Stimulated activated effector memory CD8-positive, alpha-beta T cell treated with anti-CD3 and anti-CD28 coated beads, Interleukin-12 subunit alpha, Interleukin-12 subunit beta, amount 100 ng/mL, for 72 hours (primary cell): ENCODE results near the gene FAM111A.

Experiments
- ATAC-seq: fragments of 150-1000 bp; cut with Tn5 transposase; 2 replicates; pipeline ENCODE4 v1.10.0; 2021
- DNase-seq, 2 donors: peaks; one replicate each; pipeline ENCODE4 v3.0.0; 2021 to 2022; ENCODE audit warnings: low spot score in 2 of 2
- H3K27ac Mint-ChIP-seq: one replicate; pipeline ENCODE4 v1.8.0; 2022; ENCODE audit warnings: mild to moderate bottlenecking, mixed read lengths
- H3K36me3 Mint-ChIP-seq: one replicate; pipeline ENCODE4 v1.8.0; 2022; ENCODE audit warnings: mild to moderate bottlenecking, mixed read lengths
- H3K4me1 Mint-ChIP-seq: one replicate; pipeline ENCODE4 v1.8.0; 2022; ENCODE audit warnings: mixed read lengths
- H3K4me3 Mint-ChIP-seq: one replicate; pipeline ENCODE4 v1.8.0; 2022; ENCODE audit warnings: mild to moderate bottlenecking, mixed read lengths
- H3K9me3 Mint-ChIP-seq: one replicate; pipeline ENCODE4 v1.8.0; 2022; ENCODE audit warnings: mixed read lengths

The FAM111A gene

DNA sequence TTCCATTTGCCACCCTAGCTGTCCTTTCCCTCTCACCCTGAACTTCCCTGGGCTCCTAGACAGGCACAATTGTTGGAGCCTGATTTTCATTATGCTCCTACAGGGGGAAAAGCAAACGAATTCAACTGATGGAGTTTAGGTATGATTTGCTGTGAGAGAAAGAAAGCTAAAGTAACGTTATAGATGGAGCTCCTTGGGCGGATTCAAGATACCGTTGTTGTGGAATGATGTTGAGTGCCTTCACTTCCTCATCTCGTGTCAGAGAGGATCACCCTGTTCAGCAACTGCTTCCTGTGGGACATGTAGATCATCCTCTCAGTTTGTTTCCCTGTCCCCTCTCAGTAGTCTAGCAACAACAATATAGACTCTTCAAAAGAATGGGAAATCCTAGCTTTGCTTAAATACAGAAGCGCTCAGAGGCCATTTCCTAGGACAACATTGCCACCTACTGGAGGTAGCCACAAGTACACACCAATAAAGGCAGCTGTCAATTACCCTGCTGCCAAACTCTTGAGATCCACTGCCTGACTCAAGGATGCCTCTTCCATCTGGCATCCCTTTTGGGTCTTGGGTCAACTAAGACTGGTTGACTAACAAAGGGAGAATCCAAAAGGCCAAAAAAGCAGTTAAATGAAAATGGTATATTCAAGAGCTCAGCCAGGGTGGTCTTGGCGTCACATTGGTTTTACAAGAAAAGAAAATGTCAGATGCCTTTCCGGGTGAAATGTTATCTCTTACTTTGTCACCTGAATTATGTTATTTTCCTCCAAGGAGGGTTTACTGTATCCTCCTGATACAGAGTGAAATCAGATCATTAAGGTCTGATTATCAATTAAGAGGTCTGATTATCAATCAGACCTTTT lies 15.8 kb downstream of the FAM111A start:
- H3K27ac Mint-ChIP-seq: no peak overlapping the region
- no peaks in the 10 kb centered on the region for H3K4me1 Mint-ChIP-seq
- ATAC-seq: peak; percentile 87
- no peak overlapping the region for H3K4me3 Mint-ChIP-seq
- peak in 1 of 2 donors; percentile 72 for DNase-seq
- no peaks in the 10 kb centered on the region for H3K36me3 Mint-ChIP-seq
- no peaks in the 10 kb centered on the region for H3K9me3 Mint-ChIP-seq

DNA sequence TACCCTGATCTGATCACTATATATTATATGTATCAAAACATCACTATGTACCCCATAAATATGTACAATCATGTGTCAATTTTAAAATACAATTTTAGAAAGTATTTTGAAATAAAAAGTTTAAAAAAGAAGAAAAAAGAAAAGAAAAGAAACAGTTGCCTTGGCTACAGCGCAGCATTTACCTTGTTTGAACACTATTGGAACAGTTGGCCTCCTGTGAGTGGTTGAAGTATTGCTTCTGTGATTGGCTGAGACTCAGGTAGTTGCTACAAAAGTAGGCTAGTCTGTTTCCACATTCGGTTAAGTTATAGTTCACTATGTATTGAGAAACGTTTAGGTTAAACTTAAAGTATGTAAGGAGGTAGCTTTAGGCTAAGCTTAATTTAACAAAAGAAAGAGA lies 21.4 kb downstream of the FAM111A start:
- ATAC-seq (no peak), DNase-seq (no peak)
- no peaks in the 10 kb centered on the region for H3K9me3 Mint-ChIP-seq
- H3K36me3 Mint-ChIP-seq: no peaks in the 10 kb centered on the region
- no peak overlapping the region for H3K27ac Mint-ChIP-seq
- no peak overlapping the region for H3K4me3 Mint-ChIP-seq
- H3K4me1 Mint-ChIP-seq: no peaks in the 10 kb centered on the region

DNA sequence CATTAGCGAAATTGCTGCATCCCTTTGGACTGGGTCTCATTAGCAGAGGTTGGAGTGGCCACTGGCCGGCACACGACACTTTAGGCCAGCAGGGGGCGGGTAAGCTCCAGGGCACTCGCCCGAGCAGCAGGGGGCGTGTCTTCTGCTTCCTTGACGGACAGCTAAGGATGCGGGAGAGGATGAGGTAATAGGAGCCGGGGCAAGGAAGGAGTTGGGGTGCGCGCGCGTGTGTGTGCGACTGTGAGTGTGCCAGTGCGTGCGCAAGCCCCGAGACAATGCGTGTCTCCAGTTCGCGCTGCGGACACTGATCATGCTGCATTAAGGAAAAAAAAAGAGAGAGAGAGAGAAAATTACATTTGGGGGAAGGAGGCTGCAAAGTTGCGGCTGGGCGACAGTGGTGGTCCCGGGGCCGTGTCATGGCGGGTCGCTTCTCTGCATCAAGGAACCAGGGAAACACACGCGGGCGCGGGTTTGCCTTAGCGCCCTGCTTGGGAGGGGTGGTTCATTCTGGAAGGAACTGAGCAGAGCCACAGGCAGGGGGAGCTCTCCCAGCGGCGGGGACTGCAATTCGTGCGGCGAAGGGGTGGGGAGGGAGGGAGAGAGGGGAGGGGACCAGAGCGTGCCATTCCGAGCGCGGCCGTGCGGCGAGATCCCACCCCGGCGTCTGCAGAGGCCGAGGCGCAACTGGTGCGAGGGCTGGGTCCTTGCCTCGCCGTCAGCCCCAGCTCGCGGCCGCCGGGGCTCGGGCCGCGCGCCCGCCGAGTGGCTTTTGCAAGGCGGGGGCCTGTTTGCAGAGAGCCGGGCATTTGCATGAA lies 29.1 kb downstream of the FAM111A start, which contains the start of gene DTX4:
TSS of gene DTX4 (plus strand) at position 625 of the 815 bp plus-strand sequence. CDS start 464 bp downstream, outside the sequence.
- H3K4me1 Mint-ChIP-seq: peaks cover 16% of the 10 kb centered on the region
- H3K9me3 Mint-ChIP-seq: no peaks in the 10 kb centered on the region
- peak; percentile 88 for ATAC-seq

DNA sequence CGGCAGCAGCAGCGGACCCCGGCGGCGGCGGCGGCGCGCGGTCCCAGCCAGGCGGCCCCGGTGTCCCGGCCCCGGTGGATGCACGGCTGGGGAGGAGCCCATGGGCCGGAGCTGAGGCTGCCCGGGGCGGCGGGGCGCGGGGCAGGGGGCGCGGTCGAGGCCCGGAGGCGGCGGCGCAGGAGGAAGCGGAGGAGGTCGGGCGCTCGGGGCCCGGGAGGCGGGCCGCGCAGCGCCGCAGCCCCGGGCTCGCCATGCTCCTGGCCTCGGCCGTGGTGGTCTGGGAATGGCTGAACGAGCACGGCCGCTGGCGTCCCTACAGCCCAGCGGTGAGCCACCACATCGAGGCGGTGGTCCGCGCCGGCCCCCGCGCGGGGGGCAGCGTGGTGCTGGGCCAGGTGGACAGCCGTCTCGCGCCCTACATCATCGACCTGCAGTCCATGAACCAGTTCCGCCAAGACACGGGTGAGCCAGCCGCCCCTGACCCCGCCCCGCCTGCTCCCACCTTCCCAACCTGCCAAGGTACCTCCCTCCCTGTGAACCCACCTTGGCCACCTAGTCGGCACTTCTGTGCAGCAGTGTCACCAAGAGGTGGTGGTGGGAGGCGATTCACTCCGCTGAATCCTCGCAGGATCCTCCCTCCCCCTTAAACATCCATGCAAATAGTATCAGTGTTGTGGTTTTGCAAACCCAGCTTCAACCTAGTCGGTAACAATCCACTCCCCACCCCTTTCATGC lies 29.9 kb downstream of the FAM111A start:
- H3K4me3 Mint-ChIP-seq: peak overlapping the region; percentile 80
- H3K36me3 Mint-ChIP-seq: no peaks in the 10 kb centered on the region
- H3K9me3 Mint-ChIP-seq: no peaks in the 10 kb centered on the region
- peaks cover 16% of the 10 kb centered on the region for H3K4me1 Mint-ChIP-seq
- no peak overlapping the region for H3K27ac Mint-ChIP-seq
- ATAC-seq: peak; percentile 34
- DNase-seq: no peak

More for the DNA sequence above, 29.1 kb downstream of the FAM111A start, which contains the start of gene DTX4:
- no peak within 1 kb of the TSS for H3K27ac Mint-ChIP-seq
- no peaks in the 10 kb centered on the region for H3K36me3 Mint-ChIP-seq
- peak; percentile 79 to 93 for DNase-seq
- H3K4me3 Mint-ChIP-seq: peak within 1 kb of the TSS; percentile 80

DNA sequence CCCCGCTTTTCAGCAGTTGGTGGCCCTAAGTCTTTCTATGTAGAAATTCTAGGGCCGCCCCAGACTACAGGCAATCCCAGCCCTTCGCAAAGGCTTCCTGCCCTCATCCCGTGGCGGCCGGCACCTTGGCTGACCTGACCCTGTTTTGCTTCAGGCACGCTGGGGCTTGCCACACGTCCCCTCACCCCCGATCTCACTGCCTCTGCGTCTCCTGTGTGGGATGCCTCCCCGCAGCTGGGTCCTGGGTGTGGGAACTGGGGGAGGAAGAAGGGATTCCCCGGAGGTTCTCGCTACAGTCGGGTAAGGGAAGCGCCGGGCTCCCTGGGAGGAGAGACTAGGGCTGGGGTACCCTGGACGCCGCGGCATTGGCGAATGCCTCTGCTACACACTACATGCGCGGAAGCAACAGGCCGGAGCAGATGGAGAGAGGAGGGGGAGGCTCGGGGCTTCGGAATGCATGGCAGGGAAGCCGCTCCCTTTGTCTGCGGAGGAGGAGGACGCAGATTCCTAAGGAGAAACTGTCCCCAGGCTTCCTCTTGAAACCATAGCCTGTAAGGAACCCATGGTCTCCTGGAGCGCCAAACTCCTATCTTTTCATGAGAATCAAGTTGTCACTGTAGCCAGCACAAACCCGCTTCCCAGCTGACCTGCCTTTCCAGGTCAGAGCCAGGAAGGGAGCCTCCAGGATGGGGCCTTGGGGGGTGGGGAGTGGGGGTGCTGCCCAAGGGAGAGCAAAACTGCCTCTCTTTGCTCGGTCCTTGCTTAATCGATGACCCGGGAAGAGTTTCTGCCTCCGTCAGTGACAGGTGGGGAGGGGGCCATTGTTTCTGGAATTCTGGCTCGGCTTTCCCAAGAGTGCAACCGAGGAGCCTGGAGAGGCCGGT lies 30.7 kb downstream of the FAM111A start:
- ATAC-seq: no peak
- no peak overlapping the region for H3K27ac Mint-ChIP-seq

DNA sequence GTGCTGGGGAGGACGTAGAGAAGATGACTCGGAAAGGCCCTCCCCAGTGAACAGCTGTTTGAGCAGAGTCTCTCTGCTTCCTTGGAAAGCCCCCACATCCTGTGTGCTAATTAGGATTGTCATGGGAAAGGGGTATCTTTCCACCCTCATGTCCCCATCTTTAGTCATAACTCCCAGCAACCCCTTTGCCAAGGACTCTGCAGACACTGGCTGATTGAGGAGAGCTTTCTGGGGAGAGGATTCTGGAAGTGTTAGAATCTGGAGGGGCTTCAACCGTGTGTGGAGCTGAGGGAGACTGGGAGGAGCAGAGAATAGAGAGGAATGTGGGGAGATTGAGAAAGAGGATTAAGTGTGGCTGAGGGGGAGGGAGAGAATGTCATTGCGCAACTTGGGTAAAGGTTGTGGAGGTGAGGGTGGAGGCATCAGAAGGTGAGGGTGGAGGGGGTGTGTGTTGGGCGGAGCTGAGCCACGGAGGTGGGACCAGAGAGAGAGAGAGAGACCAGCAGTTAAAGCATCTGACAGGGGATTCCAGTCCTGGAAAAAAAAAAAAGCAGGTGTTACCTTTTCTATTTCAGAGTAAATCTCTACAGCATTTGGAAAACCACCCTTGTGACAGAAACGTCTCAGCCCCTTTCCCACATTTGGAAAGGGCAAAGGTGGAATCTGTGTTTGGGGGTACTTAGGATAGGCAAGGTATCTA lies 31.5 kb downstream of the FAM111A start:
- H3K4me1 Mint-ChIP-seq: peaks cover 16% of the 10 kb centered on the region
- no peak overlapping the region for H3K4me3 Mint-ChIP-seq
- H3K27ac Mint-ChIP-seq: no peak overlapping the region
- H3K36me3 Mint-ChIP-seq: peaks cover 5% of the 10 kb centered on the region
- ATAC-seq: no peak
- no peaks in the 10 kb centered on the region for H3K9me3 Mint-ChIP-seq
- DNase-seq: no peak

More for the DNA sequence above, 30.7 kb downstream of the FAM111A start:
- peaks cover 16% of the 10 kb centered on the region for H3K4me1 Mint-ChIP-seq
- no peaks in the 10 kb centered on the region for H3K36me3 Mint-ChIP-seq
- DNase-seq: no peak
- peak overlapping the region; percentile 80 for H3K4me3 Mint-ChIP-seq
- H3K9me3 Mint-ChIP-seq: no peaks in the 10 kb centered on the region

DNA sequence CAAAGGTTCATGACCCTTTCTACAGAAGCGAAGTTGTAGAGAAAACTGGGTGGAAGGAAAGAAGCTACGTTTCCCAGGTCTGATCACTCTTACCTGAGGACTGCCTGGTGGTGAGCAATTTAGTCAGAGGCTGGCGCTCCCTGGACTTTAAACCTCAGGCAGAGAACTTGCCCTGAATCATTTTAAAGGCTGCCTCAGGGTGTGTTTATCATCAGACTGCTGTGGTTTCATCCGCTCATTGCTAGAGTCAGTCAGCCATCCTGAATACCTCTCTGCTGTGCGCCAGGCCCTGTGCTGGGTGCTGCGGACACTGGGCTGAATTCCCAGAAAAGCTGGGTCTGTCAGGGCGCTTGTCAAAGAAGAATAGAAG lies 32.0 kb downstream of the FAM111A start:
- Mint-ChIP-seq H3K4me3 (no peak overlapping the region), H3K27ac (no peak overlapping the region), H3K9me3 (no peaks in the 10 kb centered on the region), H3K4me1 (peaks cover 16% of the 10 kb centered on the region), H3K36me3 (peaks cover 5% of the 10 kb centered on the region)
- DNase-seq: no peak
- peak; percentile 52 for ATAC-seq

DNA sequence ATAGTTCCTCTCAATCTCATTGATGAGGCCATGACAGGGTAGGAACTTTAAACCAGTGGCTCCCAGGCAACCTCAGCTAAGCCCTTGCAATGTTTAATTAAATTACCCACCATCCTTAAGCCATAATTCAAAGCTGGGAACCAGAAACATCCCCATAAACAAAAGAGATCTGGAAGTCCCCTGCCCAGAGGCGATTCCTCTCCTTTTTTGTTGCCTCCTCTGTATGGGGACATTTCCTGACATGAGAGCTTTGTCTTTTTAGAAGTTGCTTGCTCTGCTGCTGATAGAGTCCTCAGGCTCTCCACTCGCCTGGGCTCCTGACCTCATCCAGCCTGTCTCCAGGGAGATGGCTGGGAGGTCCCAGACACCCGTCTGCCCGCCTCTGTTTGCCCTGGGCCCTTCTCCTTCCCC lies 32.4 kb downstream of the FAM111A start:
- Mint-ChIP-seq H3K9me3 (no peaks in the 10 kb centered on the region), H3K4me1 (peaks cover 16% of the 10 kb centered on the region), H3K27ac (no peak overlapping the region), H3K4me3 (no peak overlapping the region), H3K36me3 (peaks cover 5% of the 10 kb centered on the region)
- DNase-seq (no peak), ATAC-seq (no peak)

DNA sequence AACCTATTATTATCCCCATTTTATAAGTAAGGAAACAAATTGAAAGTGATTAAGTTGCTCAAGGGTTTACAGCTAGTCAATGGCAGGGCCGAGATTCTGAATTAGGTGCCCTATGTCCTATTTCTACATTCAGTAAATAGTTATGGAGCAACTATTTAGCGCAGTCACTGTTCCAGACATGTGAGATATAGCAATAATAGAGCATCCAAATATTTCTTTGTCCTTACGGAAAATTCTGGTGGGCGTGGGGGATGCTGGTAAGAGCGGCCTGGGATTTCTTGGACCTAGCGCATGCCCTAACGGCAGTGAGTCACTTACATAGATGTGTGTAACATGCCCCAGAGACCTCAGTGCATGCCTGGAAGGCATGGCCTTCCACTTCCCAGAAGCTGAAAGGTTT lies 33.7 kb downstream of the FAM111A start:
- Mint-ChIP-seq H3K4me1 (peaks cover 16% of the 10 kb centered on the region), H3K36me3 (peaks cover 5% of the 10 kb centered on the region), H3K4me3 (no peak overlapping the region), H3K9me3 (no peaks in the 10 kb centered on the region), H3K27ac (no peak overlapping the region)
- no peak for ATAC-seq
- no peak for DNase-seq

DNA sequence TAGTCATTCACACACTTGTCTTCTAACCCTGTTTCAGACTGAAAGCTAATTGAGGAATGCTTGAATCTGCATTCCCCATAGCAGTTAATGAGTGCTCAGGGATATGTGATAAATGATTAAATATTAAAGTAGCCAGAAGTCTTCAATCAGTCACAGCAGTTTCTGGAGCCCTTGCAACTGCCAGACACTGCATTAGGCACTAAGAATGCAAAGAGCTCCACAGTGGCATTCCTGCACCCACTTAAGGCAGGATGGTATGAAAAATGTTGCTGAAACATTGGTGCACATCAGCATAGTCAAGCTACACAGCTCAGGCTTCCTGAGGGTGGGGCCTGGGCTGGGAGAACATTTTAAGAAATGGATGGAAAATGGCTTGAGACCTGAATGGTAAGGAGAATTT lies 35.7 kb downstream of the FAM111A start:
- DNase-seq: no peak
- Mint-ChIP-seq H3K9me3 (no peaks in the 10 kb centered on the region), H3K36me3 (peaks cover 5% of the 10 kb centered on the region), H3K4me1 (peaks cover 7% of the 10 kb centered on the region), H3K4me3 (no peak overlapping the region), H3K27ac (no peak overlapping the region)
- ATAC-seq: no peak

DNA sequence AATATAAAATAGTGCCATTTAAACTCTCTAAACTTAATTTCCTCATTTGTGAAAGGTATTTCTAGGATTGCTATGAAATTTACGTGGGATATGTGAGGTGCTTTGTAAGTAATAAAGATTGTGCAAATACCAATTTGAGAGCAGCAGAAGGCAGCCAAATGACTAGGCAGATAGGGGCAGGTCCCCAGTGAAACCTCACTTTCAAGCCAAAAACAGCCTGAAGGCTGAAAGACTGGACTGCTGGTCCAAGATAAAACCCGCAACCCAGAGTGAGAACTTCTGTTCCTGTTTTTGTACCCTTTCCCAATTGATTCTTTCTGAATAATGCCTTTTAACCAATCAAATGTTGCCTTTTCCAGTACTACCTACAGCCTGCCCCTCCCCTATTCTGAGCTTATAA lies 36.5 kb downstream of the FAM111A start:
- peaks cover 2% of the 10 kb centered on the region for H3K4me1 Mint-ChIP-seq
- H3K4me3 Mint-ChIP-seq: no peak overlapping the region
- H3K27ac Mint-ChIP-seq: no peak overlapping the region
- DNase-seq (no peak), ATAC-seq (no peak)
- no peaks in the 10 kb centered on the region for H3K9me3 Mint-ChIP-seq
- H3K36me3 Mint-ChIP-seq: peaks cover 5% of the 10 kb centered on the region

DNA sequence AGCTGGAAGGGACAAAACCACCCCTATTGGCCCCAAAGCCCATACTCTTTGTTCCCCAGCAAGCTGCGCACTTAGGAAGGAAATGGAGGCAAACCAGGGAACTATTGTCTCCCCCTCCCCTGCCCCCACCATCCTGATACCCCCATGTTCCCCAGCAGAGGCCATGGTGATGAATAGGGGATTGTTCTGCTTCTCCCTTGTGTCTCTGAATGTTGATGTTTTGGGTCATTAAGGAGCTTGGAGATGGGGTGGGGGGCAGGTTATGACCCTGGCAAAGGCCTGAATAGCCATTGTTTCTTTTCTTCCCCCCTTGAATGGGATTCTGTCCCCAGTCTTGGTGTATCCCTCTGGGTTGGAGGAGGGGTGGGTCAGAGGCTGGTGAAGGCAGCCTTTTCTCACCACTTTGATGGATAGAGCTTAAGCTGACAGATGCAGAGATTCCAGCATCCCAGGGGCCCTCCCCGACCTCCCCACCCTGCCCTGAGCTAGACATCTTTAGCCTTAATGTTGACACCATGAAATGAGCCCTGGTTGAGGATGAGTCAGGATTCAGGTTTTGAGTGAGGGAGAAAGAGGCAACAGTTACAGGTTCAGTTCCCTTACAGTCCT lies 37.6 kb downstream of the FAM111A start:
- Mint-ChIP-seq H3K27ac (no peak overlapping the region), H3K4me3 (no peak overlapping the region)
- no peak for DNase-seq

DNA sequence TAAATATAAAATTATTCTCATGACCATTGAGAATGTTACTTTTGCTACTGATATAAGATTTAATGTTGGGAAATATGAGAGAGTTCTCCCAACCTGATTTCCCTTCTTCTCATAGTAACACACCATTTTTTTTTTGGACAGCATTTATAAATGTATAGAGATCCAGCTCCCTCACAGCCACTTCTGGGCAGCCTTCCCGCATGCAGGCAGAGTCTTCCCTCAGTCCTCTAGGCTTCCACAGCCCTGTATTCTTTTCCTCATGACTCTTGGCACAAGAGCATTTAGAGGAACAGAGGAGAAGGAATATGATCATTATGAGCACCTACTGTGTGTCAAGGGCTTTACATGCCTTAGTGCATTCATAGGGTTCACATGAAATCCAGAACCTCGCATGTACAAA lies 38.3 kb downstream of the FAM111A start:
- Mint-ChIP-seq H3K9me3 (no peaks in the 10 kb centered on the region), H3K4me3 (no peak overlapping the region), H3K36me3 (peaks cover 5% of the 10 kb centered on the region), H3K4me1 (peaks cover under 1% of the 10 kb centered on the region), H3K27ac (no peak overlapping the region)
- ATAC-seq: no peak
- DNase-seq: no peak

More for the DNA sequence above, 37.6 kb downstream of the FAM111A start:
- Mint-ChIP-seq H3K36me3 (peaks cover 5% of the 10 kb centered on the region), H3K4me1 (no peaks in the 10 kb centered on the region), H3K9me3 (no peaks in the 10 kb centered on the region)
- ATAC-seq: no peak
